Forelimb muscle (tissue), 1 donor: ENCODE data around the gene CHMP2A. TPM values are rescaled to one million over a fixed set of nuclear protein-coding genes. Genes with fewer than 3 reads are reported as not detected.
A peak's percentile ranks its signal among the peaks of the same experiment; 100 is the strongest.
"Not testable (repeated sequence)": the region's sequence is repeated elsewhere in the genome, so short reads cannot be mapped to it uniquely, and the experiment has no call there.

Experiments used
- DNase-seq: peaks from one replicate; pipeline ENCODE4 v3.0.0-alpha.2; 2013; ENCODE audit warnings: low read depth
- polyA plus RNA-seq: library from polyadenylated mRNA; unstranded; fragments of 120-200 nt; gene quantifications from one replicate; pipeline ENCODE4 v1.2.1, GENCODE V29; 2013; ENCODE audit not compliant: insufficient read length

The CHMP2A gene
- polyA plus RNA-seq, 1 donor, result 76.0 TPM

- DNase-seq, result no peak
Measured at GRCh38 chr19:58555369-58555885, 522 bp upstream of the CHMP2A start.

DNA sequence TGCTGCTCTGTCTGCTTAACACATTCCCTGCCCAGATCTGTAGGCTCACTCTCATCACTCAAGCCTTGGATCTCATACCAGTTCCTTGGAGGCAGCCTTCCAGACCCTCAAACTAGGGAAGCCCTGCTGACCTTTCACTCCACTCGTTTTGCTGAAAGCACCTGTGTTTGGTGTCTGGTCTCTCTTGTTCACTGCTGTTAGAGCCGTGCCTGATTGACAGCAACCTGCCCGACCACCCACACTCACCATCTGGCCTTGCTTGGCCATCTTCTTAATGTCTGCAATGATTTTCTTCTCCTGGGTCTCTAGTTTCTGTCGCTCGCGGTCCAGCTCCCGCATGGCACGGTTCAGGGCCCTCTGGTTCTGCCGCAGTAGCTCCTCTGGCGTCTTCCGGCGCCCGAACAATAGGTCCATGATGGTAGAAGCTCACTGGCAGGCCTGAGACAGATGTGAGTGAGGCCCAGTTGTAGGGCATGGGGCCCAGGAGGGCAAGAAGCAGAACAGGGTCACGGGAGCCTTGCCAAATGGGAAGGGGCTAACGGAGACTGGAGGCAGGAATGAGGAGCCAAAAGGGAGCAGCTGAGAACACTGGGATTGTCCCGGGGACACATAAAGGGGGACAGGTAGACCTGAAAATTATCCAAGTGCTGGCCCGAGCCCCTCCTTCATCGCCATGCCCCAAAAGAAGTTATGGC, 959 bp downstream of the CHMP2A start:
- DNase-seq, result no peak

DNA sequence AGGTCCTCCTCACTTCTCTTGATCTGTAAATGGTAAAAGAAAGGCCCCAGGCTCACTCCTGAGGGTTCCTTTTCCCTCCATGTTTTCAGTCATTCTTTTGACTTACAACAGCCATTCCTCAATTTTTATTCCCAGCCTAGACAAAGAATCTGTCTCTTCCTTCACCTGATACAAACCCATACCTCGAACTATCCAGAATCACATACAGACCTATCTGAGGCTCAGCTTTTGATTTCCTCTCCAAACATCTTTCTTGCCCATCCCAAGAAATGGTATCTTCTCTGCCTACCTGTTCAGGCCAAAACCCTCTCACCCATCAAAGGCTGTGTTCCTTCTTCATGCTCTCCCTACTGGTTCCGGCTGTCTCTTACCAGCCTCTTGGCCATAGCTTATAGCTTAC, 2.2 kb downstream of the CHMP2A start:
- DNase-seq, result no peak

GRCh38 chr19:58551577-58552471, 3.1 kb downstream of the CHMP2A start:
- no peak for DNase-seq

DNA sequence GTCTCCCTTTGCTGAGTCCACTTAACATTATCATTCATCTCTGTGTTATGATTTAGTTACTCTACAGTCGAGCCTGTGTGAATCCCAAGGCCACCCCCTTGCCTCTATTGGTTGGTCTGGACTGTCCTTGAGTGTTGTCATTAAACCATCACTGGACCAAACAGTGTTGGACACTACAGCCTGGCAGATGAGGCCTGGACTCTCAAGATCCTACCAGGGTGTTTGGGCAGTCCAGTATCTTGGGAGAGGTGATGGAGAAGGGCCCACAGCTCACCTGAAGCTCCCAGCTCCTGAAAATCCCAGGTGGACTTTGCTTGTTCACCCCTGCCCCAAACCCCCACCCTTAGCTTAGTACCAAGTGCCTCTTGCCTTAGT, 3.8 kb downstream of the CHMP2A start:
- no peak for DNase-seq

DNA sequence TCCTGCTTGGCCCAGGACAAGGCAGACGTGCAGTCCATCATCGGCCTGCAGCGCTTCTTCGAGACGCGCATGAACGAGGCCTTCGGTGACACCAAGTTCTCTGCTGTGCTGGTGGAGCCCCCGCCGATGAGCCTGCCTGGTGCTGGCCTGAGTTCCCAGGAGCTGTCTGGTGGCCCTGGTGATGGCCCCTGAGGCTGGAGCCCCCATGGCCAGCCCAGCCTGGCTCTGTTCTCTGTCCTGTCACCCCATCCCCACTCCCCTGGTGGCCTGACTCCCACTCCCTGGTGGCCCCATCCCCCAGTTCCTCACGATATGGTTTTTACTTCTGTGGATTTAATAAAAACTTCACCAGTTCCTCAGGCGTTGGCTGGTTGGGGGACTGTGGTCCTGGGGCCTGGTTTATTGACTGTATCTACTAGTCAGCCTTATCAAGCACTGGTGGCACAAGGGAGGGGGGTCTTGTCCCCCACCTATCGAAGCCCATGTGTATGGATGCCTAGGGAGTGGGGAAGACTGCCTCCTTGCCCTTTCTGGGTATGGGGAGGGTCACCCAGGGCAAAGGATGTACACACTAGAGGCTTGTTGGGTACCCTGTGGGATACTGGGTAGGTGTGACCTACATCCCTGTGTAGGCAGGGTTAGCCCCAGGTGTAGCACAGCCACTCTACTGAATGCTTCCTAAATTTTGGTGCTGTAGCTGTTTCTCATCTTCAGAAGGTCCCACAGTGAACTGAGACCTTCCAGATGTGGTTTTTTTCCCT, 4.4 kb downstream of the CHMP2A start:
- no peak for DNase-seq

- no peak for DNase-seq
Measured at GRCh38 chr19:58549664-58550361, 5.1 kb downstream of the CHMP2A start.

DNA sequence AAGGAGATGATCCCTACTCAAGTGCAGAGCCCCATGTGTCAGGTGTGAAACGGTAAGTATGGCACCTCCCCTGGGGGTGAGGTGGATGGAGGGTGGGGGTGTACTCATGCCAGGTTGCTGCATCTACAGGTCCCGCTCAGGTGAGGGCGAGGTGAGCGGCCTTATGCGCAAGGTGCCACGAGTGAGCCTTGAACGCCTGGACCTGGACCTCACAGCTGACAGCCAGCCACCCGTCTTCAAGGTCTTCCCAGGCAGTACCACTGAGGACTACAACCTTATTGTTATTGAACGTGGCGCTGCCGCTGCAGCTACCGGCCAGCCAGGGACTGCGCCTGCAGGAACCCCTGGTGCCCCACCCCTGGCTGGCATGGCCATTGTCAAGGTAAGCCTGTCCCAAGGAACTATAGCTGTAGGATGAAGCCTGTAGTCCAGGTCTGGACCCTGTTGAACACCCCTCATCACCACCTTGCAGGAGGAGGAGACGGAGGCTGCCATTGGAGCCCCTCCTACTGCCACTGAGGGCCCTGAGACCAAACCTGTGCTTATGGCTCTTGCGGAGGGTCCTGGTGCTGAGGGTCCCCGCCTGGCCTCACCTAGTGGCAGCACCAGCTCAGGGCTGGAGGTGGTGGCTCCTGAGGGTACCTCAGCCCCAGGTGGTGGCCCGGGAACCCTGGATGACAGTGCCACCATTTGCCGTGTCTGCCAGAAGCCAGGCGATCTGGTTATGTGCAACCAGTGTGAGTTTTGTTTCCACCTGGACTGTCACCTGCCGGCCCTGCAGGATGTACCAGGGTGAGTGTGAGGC, 5.8 kb downstream of the CHMP2A start:
- DNase-seq, result no peak

- DNase-seq, result no peak
Measured at GRCh38 chr19:58547323-58548312, 7.3 kb downstream of the CHMP2A start.

DNA sequence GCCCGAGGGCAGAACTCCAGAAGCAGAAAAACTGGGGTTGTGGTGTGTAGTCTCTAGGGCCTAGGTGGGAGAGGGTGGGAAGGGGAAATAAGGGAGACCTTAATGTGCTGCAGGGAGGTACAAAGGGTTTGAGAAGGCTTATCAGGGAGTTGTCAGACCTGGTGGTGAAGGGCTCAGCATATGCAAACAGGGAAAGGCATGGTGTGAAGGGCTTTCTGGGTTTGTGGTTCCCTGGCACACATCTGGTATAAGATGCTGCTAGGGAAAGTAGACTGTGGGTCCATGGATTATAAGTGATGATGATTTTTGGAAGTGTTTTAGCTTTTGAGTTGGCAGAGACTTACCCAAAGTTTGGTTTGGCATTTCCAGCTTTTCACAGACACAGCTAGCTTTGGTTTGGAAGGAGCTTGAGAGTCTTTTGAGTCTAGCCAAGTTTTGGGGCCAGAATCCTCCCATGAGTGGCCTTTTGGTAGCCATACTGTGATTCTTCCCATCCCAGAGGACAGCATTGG, 8.8 kb downstream of the CHMP2A start:
- no peak for DNase-seq

- no peak for DNase-seq
Measured at GRCh38 chr19:58545286-58546018, 9.5 kb downstream of the CHMP2A start.

DNA sequence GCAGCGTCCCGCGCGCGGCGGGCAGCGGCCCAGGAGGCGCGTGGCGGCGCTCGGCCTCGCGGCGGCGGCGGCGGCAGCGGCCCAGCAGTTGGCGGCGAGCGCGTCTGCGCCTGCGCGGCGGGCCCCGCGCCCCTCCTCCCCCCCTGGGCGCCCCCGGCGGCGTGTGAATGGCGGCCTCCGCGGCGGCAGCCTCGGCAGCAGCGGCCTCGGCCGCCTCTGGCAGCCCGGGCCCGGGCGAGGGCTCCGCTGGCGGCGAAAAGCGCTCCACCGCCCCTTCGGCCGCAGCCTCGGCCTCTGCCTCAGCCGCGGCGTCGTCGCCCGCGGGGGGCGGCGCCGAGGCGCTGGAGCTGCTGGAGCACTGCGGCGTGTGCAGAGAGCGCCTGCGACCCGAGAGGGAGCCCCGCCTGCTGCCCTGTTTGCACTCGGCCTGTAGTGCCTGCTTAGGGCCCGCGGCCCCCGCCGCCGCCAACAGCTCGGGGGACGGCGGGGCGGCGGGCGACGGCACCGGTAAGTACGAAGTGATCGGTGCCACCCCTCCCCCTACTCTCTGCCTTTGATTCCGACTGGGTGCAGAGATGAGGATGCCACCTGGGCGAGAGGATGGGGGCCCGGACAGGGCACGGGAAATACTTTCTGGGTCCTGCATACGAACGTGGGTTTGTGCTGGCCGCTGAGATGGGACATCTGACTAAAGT, 10.2 kb downstream of the CHMP2A start:
- DNase-seq, result no peak

GRCh38 chr19:58543826-58544590, 10.9 kb downstream of the CHMP2A start, which contains the start of gene TRIM28:
TSS of gene TRIM28 (plus strand) at chr19:58544064. CDS start at chr19:58544758, 694 bp downstream.
- peak; percentile 97 for DNase-seq

DNA sequence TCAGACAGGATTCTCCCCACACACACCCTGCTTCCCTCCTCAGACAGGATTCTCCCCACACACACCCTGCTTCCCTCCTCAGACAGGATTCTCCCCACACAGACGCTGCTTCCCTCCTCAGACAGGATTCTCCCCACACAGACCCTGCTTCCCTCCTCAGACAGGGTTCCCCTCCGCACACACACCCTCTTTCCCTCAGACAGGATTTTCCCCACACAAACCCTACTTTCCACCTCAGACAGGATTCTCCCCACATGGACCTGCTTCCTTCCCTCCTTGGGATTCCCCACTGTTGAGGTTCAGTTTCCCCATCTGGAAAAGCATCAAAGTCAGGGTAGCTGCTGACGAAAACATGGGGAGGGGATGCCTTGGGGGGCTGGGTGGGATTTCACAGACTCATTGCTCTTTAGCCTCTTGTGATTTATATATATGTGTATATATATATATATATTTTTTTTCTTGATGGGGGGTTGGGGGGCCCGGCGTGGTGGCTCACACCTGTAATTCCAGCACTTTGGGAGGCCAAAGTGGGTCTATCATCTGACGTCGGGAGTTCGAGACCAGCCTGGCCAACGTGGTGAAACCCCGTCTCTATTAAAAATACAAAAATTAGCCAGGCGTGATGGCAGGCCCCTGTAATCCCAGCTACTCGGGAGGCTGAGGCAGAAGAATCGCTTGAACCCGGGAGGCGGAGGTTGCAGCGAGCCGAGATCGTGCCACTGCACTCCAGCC, 12.1 kb downstream of the CHMP2A start:
- not testable (repeated sequence) for DNase-seq

GRCh38 chr19:58539169-58539559, 15.7 kb downstream of the CHMP2A start:
- DNase-seq, result not testable (repeated sequence)
